Measurements from ENCODE around the gene ZNF750.

The ZNF750 gene

GRCh38 chr17:82859431-82860403 is 19.9 kb upstream of the ZNF750 start:
- peak in 1 of 2 donors; percentile 36 for ATAC-seq

DNA sequence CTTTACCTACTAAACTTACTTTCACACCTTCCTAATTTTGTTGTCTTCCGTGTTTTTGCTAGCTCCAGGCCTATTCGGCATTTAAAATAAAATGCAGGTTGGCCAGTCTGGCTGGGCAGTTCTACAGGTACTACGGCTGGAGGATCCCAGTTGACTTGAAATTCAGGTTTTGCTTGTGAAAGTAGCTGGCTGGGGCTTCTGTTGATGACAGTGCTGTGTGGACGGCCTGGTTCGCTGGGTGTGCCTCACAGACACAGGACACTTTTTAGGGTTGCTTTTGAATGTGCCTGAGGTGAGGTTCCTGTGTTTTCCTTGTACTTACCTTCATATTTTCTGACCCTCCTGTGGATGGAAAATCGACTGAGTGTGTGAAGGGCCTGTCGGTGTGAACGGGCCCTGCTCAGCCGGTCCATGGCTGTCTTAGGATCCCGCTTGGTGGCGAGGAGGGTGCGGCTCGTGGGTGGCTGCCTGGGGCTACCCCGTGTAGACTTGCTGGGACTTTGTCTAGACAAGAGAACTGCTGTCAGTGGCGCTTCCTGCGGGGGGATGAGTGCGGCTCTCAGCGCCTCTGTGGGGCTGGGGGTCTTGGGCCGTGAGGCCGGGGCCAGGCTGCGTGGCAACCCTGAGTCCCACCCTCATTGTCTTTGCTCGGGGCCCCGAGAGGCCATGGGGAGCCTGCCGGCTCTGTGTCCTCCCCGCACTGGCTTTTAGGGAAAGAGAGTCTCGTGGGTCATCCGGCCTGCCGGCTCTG is 18.7 kb upstream of the ZNF750 start:
- ATAC-seq = peak in 1 of 2 donors; percentile 9

DNA sequence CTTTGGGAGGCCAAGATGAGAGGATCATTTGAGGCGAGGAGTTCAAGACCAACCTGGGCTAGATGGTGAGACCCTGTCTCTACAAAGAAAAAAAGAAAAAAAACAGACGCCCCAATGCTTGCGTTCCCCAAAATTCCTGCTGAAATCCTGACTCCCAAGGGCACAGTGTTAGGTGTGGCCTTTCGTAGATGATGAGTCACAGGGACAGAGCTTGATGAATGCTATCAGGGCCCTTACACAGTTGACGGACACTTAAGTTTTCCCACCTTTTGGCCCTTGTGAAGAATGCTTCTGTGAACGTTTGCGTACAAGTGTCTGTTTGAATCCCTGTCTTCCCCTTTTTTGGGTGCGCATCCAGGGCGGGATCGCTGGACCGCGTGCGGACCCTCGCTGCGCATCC is 16.5 kb upstream of the ZNF750 start:
- no peak for ATAC-seq

- ATAC-seq = no peak
These were observed 14.4 kb upstream of the ZNF750 start for GRCh38 chr17:82854226-82854625.

DNA sequence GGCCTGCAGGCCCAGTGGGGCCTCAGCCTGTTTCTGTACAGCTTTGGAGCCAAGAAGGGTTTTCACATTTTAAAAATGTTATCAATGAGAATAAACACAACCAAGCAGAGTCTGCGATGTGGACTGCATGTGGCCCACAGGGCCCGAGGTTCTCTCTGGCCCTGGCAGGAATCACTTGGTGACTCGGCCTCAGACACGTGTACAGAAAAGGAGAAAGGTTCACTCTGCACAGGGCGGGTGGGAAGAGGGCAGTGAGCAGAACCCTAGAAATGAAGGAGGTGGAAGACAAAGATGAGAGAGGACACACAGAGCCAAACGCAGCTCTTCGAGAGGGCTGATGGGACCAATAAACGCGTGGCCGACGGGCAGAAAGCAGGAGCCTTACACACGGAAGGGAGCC is 11.6 kb upstream of the ZNF750 start:
- ATAC-seq = no peak

DNA sequence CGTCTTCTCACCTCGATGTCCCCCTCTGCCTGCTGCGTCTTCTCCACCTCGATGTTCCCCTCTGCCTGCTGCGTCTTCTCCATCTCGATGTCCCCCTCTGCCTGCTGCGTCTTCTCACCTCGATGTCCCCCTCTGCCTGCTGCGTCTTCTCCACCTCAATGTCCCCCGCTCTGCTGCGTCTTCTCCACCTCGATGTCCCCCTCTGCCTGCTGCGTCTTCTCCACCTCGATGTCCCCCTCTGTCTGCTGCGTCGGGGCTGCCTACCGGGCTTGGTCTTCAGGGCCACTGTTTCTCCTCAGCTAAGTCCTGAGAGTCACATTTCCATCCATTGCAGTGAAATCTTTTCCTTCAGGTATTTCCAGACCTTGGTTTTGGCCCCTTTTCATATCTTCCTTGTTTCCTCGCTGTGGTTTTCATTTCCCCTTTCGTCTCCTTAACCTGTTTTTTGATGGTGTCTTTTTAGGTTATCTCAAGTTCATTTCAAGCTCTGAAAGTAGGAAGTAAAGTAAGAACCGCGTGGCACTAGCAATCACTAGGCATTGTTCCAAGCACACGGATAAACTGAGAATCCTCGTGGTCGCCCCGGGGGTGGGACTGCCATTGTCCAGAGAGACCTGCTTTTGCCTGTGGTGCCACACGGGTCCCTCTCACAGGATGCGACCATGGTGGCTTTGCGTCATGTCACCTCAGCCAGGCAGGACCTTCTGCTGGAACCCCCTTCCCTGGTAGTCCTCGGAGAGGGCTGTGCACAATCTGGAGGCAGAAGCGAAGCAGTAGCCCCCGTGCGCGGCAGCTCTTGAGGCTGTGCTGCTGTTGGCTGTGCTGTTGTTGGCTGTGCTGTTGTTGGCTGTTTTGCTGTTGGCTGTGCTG is 9.5 kb upstream of the ZNF750 start:
- ATAC-seq = no peak

- ATAC-seq = peak; percentile 82 to 88
These were observed 8.3 kb upstream of the ZNF750 start for GRCh38 chr17:82848022-82848592.

- ATAC-seq = no peak
These were observed 6.4 kb upstream of the ZNF750 start for GRCh38 chr17:82846061-82846691.

- no peak for ATAC-seq
These were observed 5.5 kb upstream of the ZNF750 start for GRCh38 chr17:82845163-82845807.

GRCh38 chr17:82844796-82845162 is 5.0 kb upstream of the ZNF750 start:
- ATAC-seq = no peak

GRCh38 chr17:82843904-82844680 is 4.3 kb upstream of the ZNF750 start:
- ATAC-seq = no peak

DNA sequence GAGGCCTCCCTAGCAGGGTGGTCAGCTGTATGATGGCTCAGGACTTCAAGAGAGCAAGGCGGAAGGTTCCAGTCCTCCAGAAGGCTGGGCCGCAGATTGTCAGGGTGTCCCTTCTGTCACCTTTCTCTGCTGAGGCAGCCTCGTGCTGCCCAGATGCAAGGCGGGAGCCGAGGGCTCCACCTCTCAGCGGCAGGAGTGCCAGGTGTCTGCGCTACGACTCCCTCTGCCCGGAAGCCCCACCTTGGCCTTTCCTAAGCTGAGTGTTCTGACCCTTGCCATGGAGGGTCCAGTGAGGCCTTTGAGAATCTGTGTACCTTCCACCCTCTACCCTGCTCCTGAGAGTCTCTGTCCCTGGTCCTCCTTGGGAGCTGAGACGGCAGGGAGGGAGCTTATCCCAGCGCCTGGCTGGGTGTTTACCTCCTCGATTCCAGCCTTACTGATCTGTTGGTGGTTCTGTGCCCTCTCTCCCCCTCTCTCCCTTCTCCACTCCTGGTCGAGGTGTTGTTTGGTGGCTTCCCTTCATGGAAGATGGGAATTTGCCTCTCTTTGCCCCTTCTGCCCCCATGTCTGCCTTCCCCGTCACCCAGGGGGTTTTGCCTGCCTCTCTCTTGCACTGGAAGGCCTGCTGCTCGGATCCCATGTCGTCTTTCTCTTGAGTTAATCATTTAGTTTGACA is 2.2 kb upstream of the ZNF750 start:
- ATAC-seq = no peak

GRCh38 chr17:82840431-82840831 is 609 bp upstream of the ZNF750 start:
- ATAC-seq = no peak

GRCh38 chr17:82838386-82839063 is 1.3 kb downstream of the ZNF750 start:
- no peak for ATAC-seq

GRCh38 chr17:82837586-82838320 is 2.1 kb downstream of the ZNF750 start:
- no peak for ATAC-seq

- ATAC-seq = no peak
These were observed 2.9 kb downstream of the ZNF750 start for GRCh38 chr17:82836823-82837357.

DNA sequence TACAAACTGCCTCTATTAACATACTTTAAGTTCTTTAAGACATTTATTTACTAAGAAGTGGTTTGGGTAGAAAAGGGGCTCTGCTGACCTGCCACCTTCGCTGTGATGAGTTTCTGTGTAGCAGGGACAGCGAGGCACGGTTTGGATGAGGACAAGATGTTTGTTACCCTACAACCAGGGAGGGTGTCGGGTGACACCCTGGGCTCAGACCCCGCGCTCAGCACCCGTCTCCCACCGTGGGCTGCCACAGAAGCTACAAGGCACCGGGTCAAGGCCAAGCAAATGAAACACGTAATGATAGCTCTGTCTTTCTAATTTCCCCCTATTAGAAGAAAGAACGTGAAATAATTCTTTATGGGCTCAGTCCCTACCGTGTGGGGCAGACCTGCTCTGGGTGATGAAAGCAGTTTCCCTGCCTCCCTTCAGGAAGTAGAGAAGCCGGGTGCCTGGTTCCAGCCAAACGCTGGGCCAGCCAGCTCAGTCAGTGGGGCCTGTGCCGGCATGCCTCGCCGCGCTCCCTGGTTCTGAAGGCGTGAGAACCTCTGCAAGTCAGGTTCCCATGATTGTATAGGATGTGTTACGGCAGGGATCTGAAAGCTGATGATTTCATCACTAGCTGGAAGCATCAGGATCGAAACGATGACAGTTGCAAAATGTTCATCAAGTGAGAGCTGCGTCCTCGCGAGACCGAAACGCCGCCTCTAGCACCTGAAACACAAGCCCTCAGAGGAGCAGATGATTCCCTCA is 3.9 kb downstream of the ZNF750 start:
- ATAC-seq = no peak

DNA sequence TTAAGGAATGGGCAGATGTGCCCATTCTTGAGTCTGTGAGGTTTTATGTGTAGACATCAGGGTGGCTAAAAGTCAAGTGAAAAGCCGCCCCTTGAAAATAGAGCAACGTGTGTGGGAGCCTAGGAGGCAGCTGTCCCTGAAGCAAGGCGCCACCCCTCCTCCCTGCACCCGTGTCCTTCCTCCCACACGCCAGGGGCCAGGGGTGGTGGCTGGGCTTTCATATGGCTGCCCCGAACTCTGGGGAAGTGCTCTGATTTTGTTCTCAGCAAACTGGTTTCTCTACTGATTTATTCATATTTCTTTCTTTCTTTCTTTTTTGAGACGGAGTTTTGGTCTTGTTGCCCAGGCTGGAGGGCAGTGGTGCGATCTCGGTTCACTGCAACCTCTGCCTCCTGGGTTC is 4.7 kb downstream of the ZNF750 start:
- ATAC-seq = no peak
